Measurements from ENCODE around the gene CCDC89. TPM values are rescaled to one million over a fixed set of nuclear protein-coding genes. Genes with fewer than 3 reads are reported as not detected.
"Not testable (repeated sequence)": the region's sequence is repeated elsewhere in the genome, so short reads cannot be mapped to it uniquely, and the experiment has no call there.

The CCDC89 gene
- total RNA-seq, 1 experiment from 2014 or later, result 0.30 TPM

DNA sequence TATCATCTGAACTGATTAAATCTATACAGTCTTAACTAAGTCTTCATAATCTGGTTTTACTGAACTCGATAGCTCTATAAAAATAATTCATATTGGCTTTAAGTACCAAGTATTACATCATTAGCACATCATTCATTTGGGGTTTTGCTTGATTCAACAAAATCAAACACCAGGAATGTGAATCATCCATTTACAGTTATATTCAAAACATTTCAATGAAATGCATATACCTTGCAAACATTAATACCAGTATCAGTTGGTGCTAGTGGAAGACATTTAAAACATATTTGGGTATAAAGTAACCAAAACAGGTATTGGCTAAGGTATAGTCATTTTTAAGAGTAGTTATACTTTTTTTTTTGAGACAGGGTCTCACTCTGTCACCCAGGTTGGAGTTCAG lies 12.2 kb upstream of the CCDC89 start:
- in situ Hi-C loops (cut with HindIII; ENCODE audit: low pct_unique_long_range_greater_than_20kb, low sequenced_read_pairs), result no loop called here
- no peak for DNase-seq (ENCODE audit: low read depth)

GRCh38 chr11:85697747-85698146 lies 11.8 kb upstream of the CCDC89 start:
- in situ Hi-C loops (cut with HindIII; ENCODE audit: low pct_unique_long_range_greater_than_20kb, low sequenced_read_pairs), result no loop called here
- DNase-seq (ENCODE audit: low read depth), result no peak

DNA sequence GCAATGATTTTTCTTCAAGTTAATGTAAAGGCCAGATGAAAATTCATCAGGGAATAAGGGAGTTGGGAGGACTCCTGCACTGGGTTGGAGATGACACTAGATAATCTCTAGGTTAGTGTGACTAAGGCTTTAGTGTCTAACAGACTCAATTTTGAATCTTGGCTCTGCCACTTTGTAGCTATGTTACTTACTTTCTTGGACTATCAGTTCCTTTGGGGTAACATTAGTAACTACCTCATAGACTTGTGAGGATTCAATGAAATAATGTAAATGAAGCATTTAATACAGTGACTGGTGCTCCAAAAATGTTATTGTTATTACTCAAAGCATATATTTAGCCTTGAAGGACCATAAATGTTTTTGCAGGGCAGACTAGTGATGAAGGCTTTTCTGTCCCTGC lies 9.6 kb upstream of the CCDC89 start:
- DNase-seq (ENCODE audit: low read depth), result no peak
- in situ Hi-C loops (cut with HindIII; ENCODE audit: low pct_unique_long_range_greater_than_20kb, low sequenced_read_pairs), result no loop called here

DNA sequence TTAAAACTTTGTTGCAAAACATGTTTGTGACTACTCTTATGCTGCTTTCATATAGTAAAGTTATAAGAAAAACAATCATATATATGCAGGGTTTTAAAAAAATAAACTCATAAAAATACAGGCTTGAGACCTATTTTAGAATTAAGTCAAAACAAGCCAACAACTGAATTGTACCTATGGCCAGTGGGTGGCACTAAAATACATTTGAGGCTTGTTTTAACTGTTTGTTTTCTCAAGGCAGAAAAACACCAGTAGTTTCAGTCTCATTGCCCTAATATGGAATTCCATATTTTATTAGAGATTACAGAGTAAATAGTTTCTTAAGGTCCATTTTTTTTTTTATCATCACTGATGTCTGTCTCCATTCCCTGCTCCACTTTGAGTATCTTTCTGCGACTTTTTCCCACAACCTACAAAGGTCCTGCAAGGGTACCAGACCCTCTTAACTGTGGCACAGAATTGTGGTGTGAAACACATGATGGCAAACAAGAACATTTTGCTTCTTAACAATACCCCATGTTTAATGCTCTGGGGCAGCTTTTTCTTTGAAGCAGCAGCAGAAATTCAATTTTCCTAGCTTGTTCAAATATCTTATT lies 8.5 kb upstream of the CCDC89 start:
- in situ Hi-C loops (cut with HindIII; ENCODE audit: low pct_unique_long_range_greater_than_20kb, low sequenced_read_pairs), result no loop called here
- peak; percentile 24 for DNase-seq (ENCODE audit: low read depth)

- no peak for DNase-seq (ENCODE audit: low read depth)
- in situ Hi-C loops (cut with HindIII; ENCODE audit: low pct_unique_long_range_greater_than_20kb, low sequenced_read_pairs), result no loop called here
Observed at GRCh38 chr11:85685125-85685819, 723 bp downstream of the CCDC89 start.

DNA sequence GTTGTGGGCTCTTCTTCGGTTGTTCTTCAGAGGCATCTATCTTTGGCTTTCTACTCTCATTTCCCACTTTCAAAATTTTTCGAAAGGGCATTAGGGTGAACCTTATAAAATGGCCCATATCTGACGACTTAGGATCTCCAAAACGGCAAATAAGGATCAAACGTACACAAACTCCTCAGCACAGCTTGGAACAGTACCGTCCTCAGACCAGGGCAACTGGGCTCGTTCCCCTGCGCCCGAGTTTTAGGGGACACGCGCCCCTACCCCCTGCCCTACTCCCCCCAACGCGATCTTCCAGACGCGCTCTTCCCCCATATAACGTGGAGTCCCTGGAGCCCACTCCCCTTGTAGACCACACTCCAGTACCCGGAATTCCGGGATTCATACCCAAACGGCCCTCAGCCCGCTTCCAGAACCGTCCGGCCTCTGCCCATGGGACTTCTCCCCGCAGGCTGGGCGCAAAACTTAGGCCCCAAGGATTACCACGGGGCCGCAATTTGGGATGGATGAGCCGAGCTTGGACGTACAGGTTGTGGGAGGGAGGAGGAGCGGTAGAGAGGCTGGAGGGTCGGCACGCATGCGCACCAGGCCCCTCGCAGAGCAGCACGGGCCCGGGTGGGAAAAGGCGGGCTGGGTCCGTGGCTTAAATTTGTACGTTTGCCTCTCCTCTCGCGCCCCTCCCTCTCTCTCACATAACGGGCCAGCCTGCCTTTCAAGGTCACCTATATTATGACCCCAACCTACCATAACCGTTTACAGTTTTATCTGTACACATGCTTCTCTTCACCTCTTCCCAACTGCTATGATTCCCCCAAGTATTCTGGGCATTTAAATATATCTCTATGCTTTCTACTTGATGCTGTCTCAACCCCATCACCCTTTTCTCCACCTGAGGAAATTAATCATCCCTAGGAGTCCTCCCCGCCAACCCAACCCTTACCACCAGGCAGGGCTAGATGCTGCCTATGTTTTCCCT lies 3.4 kb downstream of the CCDC89 start:
- DNase-seq (ENCODE audit: low read depth), result peak; percentile 63
- in situ Hi-C loops (cut with HindIII; ENCODE audit: low pct_unique_long_range_greater_than_20kb, low sequenced_read_pairs), result no loop called here

DNA sequence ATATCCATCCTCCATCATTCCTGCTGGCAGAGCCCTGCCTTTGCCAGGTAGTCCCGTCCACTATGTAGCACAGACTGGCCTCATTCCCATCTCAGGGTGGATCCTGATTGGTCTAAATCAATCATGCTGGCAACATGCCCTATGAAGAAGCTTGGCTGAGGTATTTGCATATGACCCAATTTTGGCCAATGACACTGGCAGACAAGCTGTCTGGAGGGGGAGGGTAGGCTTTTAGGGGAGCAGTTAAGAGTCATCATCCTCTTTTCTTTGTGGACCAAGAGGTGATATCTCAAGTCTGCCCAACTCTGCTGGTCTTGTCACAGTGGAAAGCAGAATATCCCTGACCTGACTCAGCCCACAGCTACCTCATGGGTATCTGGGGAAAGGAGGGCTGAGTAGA lies 5.1 kb downstream of the CCDC89 start:
- DNase-seq (ENCODE audit: low read depth), result peak; percentile 18
- in situ Hi-C loops (cut with HindIII; ENCODE audit: low pct_unique_long_range_greater_than_20kb, low sequenced_read_pairs), result no loop called here

- DNase-seq (ENCODE audit: low read depth), result no peak
- in situ Hi-C loops (cut with HindIII; ENCODE audit: low pct_unique_long_range_greater_than_20kb, low sequenced_read_pairs), result no loop called here
Observed at GRCh38 chr11:85679576-85679975, 6.4 kb downstream of the CCDC89 start.

- no peak for DNase-seq (ENCODE audit: low read depth)
- in situ Hi-C loops (cut with HindIII; ENCODE audit: low pct_unique_long_range_greater_than_20kb, low sequenced_read_pairs), result no loop called here
Observed at GRCh38 chr11:85673393-85673792, 12.6 kb downstream of the CCDC89 start.

DNA sequence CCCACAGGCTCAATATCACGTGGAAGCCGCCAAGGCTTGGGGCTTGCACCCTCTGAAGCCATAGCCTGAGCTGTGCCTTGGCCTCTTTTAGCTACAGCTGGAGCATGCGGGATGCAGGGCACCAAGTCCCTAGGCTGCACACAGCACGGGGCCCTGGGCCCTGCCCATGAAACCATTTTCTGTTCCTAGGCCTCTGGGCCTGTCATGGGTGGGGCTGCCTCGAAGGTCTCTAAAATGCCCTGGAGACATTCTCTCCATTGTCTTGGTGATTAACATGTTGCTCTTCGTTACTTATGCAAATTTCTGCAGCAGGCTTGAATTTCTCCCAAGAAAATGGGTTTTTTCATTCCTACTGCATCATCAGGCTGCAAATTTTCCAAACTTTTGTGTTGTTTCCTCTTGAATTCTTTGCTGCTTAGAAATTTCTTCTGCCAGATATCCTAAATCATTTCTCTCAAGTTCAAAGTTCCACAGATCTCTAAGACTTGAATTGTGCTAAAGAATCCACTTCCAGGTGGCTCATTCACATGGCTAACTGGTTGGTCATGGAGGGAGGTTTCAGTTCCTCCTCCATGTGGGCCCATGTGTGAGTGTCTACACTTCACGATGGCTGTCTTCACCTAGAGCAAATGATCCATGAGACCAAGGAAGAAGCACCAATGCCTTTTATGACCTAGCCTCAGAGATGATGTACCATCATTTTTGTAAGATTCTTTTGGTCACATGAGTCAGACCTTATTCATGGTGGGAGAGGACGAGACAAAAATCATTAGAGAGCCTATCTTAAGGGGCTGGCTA lies 13.7 kb downstream of the CCDC89 start:
- no peak for DNase-seq (ENCODE audit: low read depth)

DNA sequence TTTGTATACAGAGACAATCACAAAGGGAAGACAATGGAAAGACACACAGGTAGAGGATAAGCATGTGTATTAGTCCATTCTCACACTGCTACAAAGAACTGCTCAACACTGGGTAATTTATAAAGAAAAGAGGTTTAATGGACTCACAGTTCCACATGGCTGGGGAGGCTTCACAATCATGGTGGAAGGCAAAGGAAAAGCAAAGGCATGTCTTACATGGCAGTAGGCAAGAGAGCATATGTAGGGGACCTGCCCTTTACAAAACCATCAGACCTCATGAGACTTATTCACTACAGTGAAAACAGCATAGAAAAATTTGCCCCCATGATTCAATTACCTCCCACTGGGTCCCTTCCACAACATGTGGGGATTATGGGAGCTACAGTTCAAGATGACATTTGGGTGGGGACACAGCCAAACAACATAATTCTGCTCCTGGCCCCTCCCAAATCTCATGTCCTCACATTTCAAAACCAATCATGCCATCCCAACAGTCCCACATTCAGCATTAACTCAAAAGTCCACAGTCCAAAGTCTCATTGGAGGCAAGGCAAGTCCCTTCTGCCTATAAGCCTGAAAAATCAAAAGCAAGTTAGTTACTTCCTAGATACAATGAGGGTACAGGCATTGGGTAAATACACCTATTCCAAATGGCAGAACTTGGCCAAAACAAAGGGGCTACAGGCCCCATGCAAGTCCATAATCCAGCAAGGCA lies 14.9 kb downstream of the CCDC89 start:
- not testable (repeated sequence) for DNase-seq (ENCODE audit: low read depth)

More for the DNA sequence above, 13.7 kb downstream of the CCDC89 start:
- in situ Hi-C loops (cut with HindIII; ENCODE audit: low pct_unique_long_range_greater_than_20kb, low sequenced_read_pairs), result no loop called here

DNA sequence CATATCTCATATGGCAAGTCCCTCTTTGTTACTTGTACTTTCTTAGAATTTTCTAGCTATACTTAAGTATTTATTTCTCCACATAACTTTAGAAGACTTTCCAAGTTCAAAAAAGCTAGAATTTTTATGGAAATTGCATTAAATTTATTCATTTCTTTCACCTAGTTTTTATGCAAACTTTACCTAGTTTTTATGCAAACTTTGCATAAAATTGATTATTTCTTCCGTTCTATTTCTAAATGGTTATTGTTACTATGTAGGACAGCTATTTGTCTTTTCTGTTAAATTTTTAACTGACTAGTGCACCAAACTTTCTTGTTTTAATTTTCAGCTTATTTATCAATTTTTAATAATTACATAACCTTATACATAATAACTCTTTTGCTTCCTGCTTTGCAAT lies 17.8 kb downstream of the CCDC89 start:
- in situ Hi-C loops (cut with HindIII; ENCODE audit: low pct_unique_long_range_greater_than_20kb, low sequenced_read_pairs), result no loop called here

More for the DNA sequence above, 14.9 kb downstream of the CCDC89 start:
- in situ Hi-C loops (cut with HindIII; ENCODE audit: low pct_unique_long_range_greater_than_20kb, low sequenced_read_pairs), result not testable (repeated sequence)

GRCh38 chr11:85666687-85667086 lies 19.3 kb downstream of the CCDC89 start:
- in situ Hi-C loops (cut with HindIII; ENCODE audit: low pct_unique_long_range_greater_than_20kb, low sequenced_read_pairs), result no loop called here
- DNase-seq (ENCODE audit: low read depth), result no peak

More for the DNA sequence above, 17.8 kb downstream of the CCDC89 start:
- DNase-seq (ENCODE audit: low read depth), result no peak

GRCh38 chr11:85665733-85666132 lies 20.3 kb downstream of the CCDC89 start:
- in situ Hi-C loops (cut with HindIII; ENCODE audit: low pct_unique_long_range_greater_than_20kb, low sequenced_read_pairs), result no loop called here
- peak; percentile 19 for DNase-seq (ENCODE audit: low read depth)

DNA sequence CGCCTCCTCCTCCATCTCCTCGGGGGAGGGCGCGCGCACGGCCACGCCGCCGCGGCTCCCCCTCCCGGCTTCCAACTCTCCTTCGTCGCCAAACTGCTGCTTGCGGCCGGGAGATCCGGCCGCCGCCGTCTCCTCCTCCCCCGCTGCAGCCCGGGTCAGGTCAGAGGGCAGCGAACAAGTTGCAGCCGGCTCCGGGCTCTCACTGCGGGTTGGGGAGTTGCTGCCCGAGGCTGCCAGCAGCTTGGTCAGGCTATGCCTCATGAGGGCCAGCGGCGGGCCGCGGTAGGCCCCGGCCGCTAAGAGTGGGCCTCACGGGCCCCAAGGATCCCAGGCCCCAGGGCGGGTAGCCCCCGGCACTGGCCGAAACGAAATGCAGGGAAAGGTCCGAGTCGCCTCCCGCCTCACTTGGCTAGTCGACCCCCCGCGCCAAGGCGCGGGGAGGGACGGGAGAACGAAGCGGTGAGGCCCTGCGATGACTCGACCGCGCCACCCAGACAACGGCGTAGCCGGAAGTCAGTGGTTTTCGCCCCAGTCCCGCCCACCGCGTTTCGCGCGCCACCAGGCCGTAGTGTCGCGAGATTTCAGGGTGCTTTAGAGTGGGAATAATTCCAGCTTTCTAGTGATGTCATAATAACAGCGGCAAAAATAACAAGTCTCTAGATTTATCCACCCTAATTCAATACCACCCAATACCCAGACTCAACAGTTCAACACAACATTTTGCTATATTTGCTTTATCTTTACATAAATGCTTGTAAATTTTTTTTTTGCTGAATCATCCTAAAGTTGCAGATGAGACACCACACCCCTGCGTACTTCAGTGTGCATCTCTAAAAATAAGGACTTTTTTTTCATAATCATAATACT lies 21.1 kb downstream of the CCDC89 start, which contains the start of gene CREBZF:
Gene CREBZF (minus strand): TSS at position 515 of the 867 bp plus-strand sequence. CDS start 254 bp downstream, at position 261.
- peak; percentile 85 for DNase-seq (ENCODE audit: low read depth)
- in situ Hi-C loops (cut with HindIII; ENCODE audit: low pct_unique_long_range_greater_than_20kb, low sequenced_read_pairs), result no loop called here

GRCh38 chr11:85663753-85664614 lies 22.0 kb downstream of the CCDC89 start:
- in situ Hi-C loops (cut with HindIII; ENCODE audit: low pct_unique_long_range_greater_than_20kb, low sequenced_read_pairs), result no loop called here
- DNase-seq (ENCODE audit: low read depth), result peak; percentile 75
